Astrocyte (in vitro differentiated cells and primary cell): ENCODE measurements around the gene NUP214. TPM values are rescaled to one million over a fixed set of nuclear protein-coding genes. Genes with fewer than 3 reads are reported as not detected.

Source experiments
- DNase-seq: peaks from one replicate; pipeline ENCODE4 v3.0.0-alpha.2; 2010; ENCODE audit warnings: low read depth
- FAIRE-seq: peaks from 2 replicates; lab custom pipeline; 2011; peaks lifted over from hg19 to GRCh38; lab: Jason Lieb, UNC
- H2AFZ ChIP-seq: 2 replicates; pipeline ENCODE4 v1.6.0; 2012; ENCODE audit warnings: low read depth, low read length, inconsistent platforms
- H3K27ac ChIP-seq: 2 replicates; pipeline ENCODE4 v1.5.1; 2011; ENCODE audit warnings: low read depth, low read length, inconsistent platforms
- H3K27me3 ChIP-seq: 2 replicates; pipeline ENCODE4 v1.6.0; 2011; ENCODE audit warnings: low read length, inconsistent platforms; ENCODE audit not compliant: insufficient read depth
- H3K36me3 ChIP-seq: 2 replicates; pipeline ENCODE4 v1.5.1; 2011; ENCODE audit warnings: low read length, inconsistent platforms; ENCODE audit not compliant: insufficient read depth
- H3K4me1 ChIP-seq: 2 replicates; pipeline ENCODE4 v1.5.1; 2011; ENCODE audit warnings: low read length, inconsistent platforms; ENCODE audit not compliant: insufficient read depth
- H3K4me2 ChIP-seq: 2 replicates; pipeline ENCODE4 v1.6.0; 2012; ENCODE audit warnings: low read length, inconsistent platforms
- H3K4me3 ChIP-seq: 2 replicates; pipeline ENCODE4 v1.5.1; 2011; ENCODE audit warnings: low read depth, mild to moderate bottlenecking, low read length, inconsistent platforms; ENCODE audit not compliant: insufficient read depth
- H3K79me2 ChIP-seq: 2 replicates; pipeline ENCODE4 v1.6.0; 2012; ENCODE audit warnings: mild to moderate bottlenecking, low read length, inconsistent platforms; ENCODE audit not compliant: insufficient read depth
- H3K9ac ChIP-seq: 2 replicates; pipeline ENCODE4 v1.6.0; 2012; ENCODE audit warnings: mild to moderate bottlenecking, low read length, inconsistent platforms
- H3K9me3 ChIP-seq: 2 replicates; pipeline ENCODE4 v1.5.1; 2012; ENCODE audit warnings: low read depth, mild to moderate bottlenecking, low read length, inconsistent platforms; ENCODE audit not compliant: insufficient read depth
- H4K20me1 ChIP-seq: 2 replicates; pipeline ENCODE4 v1.6.0; 2012; ENCODE audit warnings: low read length, inconsistent platforms; ENCODE audit not compliant: insufficient read depth
- H3K27ac Mint-ChIP-seq: one replicate; pipeline ENCODE4 v1.8.0; 2021; ENCODE audit warnings: mild to moderate bottlenecking, mixed read lengths; ENCODE audit not compliant: unreplicated experiment
- H3K27me3 Mint-ChIP-seq: one replicate; pipeline ENCODE4 v1.8.0; 2021; ENCODE audit warnings: low read depth, mixed read lengths; ENCODE audit not compliant: unreplicated experiment
- H3K36me3 Mint-ChIP-seq: one replicate; pipeline ENCODE4 v1.8.0; 2021; ENCODE audit warnings: low read depth, mixed read lengths; ENCODE audit not compliant: unreplicated experiment
- H3K4me1 Mint-ChIP-seq: one replicate; pipeline ENCODE4 v1.8.0; 2021; ENCODE audit warnings: low read depth, mixed read lengths; ENCODE audit not compliant: unreplicated experiment
- H3K4me3 Mint-ChIP-seq: one replicate; pipeline ENCODE4 v1.8.0; 2021; ENCODE audit warnings: mild to moderate bottlenecking, moderate library complexity, mixed read lengths; ENCODE audit not compliant: unreplicated experiment
- H3K9me3 Mint-ChIP-seq: one replicate; pipeline ENCODE4 v1.8.0; 2021; ENCODE audit warnings: mild to moderate bottlenecking, mixed read lengths; ENCODE audit not compliant: unreplicated experiment
- CTCF ChIP-seq: IDR thresholded peaks from 2 replicates; pipeline ENCODE4 v1.5.1; 2011; ENCODE audit warnings: low read depth, mild to moderate bottlenecking, inconsistent platforms, low read length, moderate library complexity; ENCODE audit not compliant: insufficient read depth
- EZH2 ChIP-seq: IDR thresholded peaks from 2 replicates; pipeline ENCODE4 v1.6.1; 2012; ENCODE audit warnings: mild to moderate bottlenecking, low read length, inconsistent platforms; ENCODE audit not compliant: insufficient read depth
- total RNA-seq: library from RNA; stranded (reverse); gene quantifications from 2 replicates; pipeline ENCODE4 v1.2.1, GENCODE V29; 2021

NUP214 gene
- total RNA-seq, 1 donor from 2014 or later = 30.5 TPM

- Mint-ChIP-seq H3K4me3 (peak overlapping the region; percentile 77), H3K36me3 (no peaks in the 10 kb centered on the region), H3K4me1 (peaks cover 17% of the 10 kb centered on the region), H3K27ac (no peak overlapping the region), H3K9me3 (no peaks in the 10 kb centered on the region), H3K27me3 (peaks cover 30% of the 10 kb centered on the region)
- Histone ChIP-seq H3K9me3 (no peaks in the 10 kb centered on the region), H4K20me1 (no peaks in the 10 kb centered on the region), H3K4me3 (no peak overlapping the region), H2AFZ (no peak overlapping the region), H3K27me3 (peaks cover 23% of the 10 kb centered on the region), H3K79me2 (no peaks in the 10 kb centered on the region), H3K4me1 (peaks cover 8% of the 10 kb centered on the region), H3K27ac (no peak overlapping the region), H3K9ac (no peak overlapping the region), H3K36me3 (no peaks in the 10 kb centered on the region), H3K4me2 (peak overlapping the region; percentile 83)
- DNase-seq (no peak), FAIRE-seq (no peak)
- no peak for TF ChIP-seq CTCF
- TF ChIP-seq EZH2 = no peak
Observed at GRCh38 chr9:131097126-131097947, 28.0 kb upstream of the NUP214 start.

- DNase-seq (no peak), FAIRE-seq (no peak)
- Histone ChIP-seq H2AFZ (no peak overlapping the region), H3K4me1 (peaks cover 12% of the 10 kb centered on the region), H3K9ac (no peak overlapping the region), H3K9me3 (no peaks in the 10 kb centered on the region), H3K27me3 (peaks cover 23% of the 10 kb centered on the region), H3K79me2 (no peaks in the 10 kb centered on the region), H3K27ac (no peak overlapping the region), H4K20me1 (no peaks in the 10 kb centered on the region), H3K4me3 (no peak overlapping the region), H3K36me3 (no peaks in the 10 kb centered on the region), H3K4me2 (no peak overlapping the region)
- Mint-ChIP-seq H3K36me3 (no peaks in the 10 kb centered on the region), H3K27me3 (peaks cover 30% of the 10 kb centered on the region), H3K4me3 (no peak overlapping the region), H3K9me3 (no peaks in the 10 kb centered on the region), H3K27ac (no peak overlapping the region), H3K4me1 (peaks cover 17% of the 10 kb centered on the region)
- TF ChIP-seq EZH2 = no peak
Observed at GRCh38 chr9:131097948-131098278, 27.5 kb upstream of the NUP214 start.

GRCh38 chr9:131098391-131099101 lies 26.8 kb upstream of the NUP214 start:
- FAIRE-seq (no peak), DNase-seq (no peak)
- peaks cover 34% of the 10 kb centered on the region for H3K27me3 Mint-ChIP-seq
- H3K4me2 ChIP-seq = no peak overlapping the region
- peaks cover 12% of the 10 kb centered on the region for H3K4me1 ChIP-seq
- H3K9me3 Mint-ChIP-seq = no peaks in the 10 kb centered on the region
- H2AFZ ChIP-seq = no peak overlapping the region
- peak overlapping the region; percentile 34 for H3K27ac Mint-ChIP-seq
- H3K4me3 Mint-ChIP-seq = no peak overlapping the region
- H3K4me3 ChIP-seq = no peak overlapping the region
- no peaks in the 10 kb centered on the region for H3K9me3 ChIP-seq
- TF ChIP-seq EZH2 (no peak), CTCF (no peak)
- no peaks in the 10 kb centered on the region for H4K20me1 ChIP-seq
- no peaks in the 10 kb centered on the region for H3K36me3 ChIP-seq
- H3K79me2 ChIP-seq = no peaks in the 10 kb centered on the region
- H3K27ac ChIP-seq = no peak overlapping the region
- no peak overlapping the region for H3K9ac ChIP-seq
- H3K27me3 ChIP-seq = peaks cover 23% of the 10 kb centered on the region
- H3K4me1 Mint-ChIP-seq = peaks cover 17% of the 10 kb centered on the region
- no peaks in the 10 kb centered on the region for H3K36me3 Mint-ChIP-seq
